SK-N-SH (cell line): ENCODE measurements around the gene IGSF5. TPM values are rescaled to one million over a fixed set of nuclear protein-coding genes. Genes with fewer than 3 reads are reported as not detected.

Source experiments
- CTCF ChIA-PET: fragments of 300-600, 350-600 bp; formaldehyde crosslinking; extraction: SDS; loops from one replicate; lab custom pipeline; 2021; lab: Yijun Ruan, JAX
- POLR2A ChIA-PET: fragments of 350-600 bp; sonication (Branson Sonifier 250); formaldehyde crosslinking; extraction: SDS; loops from one replicate; lab custom pipeline; 2020; ENCODE audit warnings: antibody characterized with exemption, inconsistent platforms; lab: Yijun Ruan, JAX
- DNase-seq: peaks from one replicate; pipeline ENCODE4 v3.0.0; 2012
- H2AFZ ChIP-seq: fragments of 200-600 bp; sonication (generic); 2 replicates; pipeline ENCODE4 v1.8.1; 2016; ENCODE audit warnings: antibody characterized with exemption, mild to moderate bottlenecking, low read depth
- H3F3A ChIP-seq: fragments of 200-600 bp; sonication (generic); replicated peaks from 2 replicates; pipeline ENCODE3; 2016; ENCODE audit warnings: antibody characterized with exemption, mild to moderate bottlenecking; ENCODE audit not compliant: insufficient read depth
- H3K27ac ChIP-seq, 2 experiments: fragments of 200-500 bp in 1 of 2; fragments of 200-600 bp in 1 of 2; sonication (Bioruptor generic) in 1 of 2; sonication (generic), shearing (Covaris generic) in 1 of 2; 2 replicates each; pipeline versions ENCODE4 v1.5.1 to v1.6.1; 2014 to 2016; ENCODE audit warnings: low read depth in 2 of 2, inconsistent platforms in 1 of 2, low read length in 1 of 2, mild to moderate bottlenecking in 1 of 2, mixed read lengths in 1 of 2
- H3K27me3 ChIP-seq: fragments of 200-600 bp; sonication (generic), shearing (Covaris generic); 2 replicates; pipeline ENCODE4 v1.6.1; 2016; ENCODE audit warnings: mixed run types; ENCODE audit not compliant: insufficient read depth
- H3K36me3 ChIP-seq, 2 experiments: fragments of 200-500 bp in 1 of 2; fragments of 200-600 bp in 1 of 2; sonication (Bioruptor generic) in 1 of 2; sonication (generic) in 1 of 2; replicated peaks in 1 of 2; 2 replicates each; pipeline versions ENCODE3 to v1.5.1; 2014 to 2016; ENCODE audit warnings: low read length in 1 of 2, mild to moderate bottlenecking in 1 of 2; ENCODE audit not compliant: insufficient read depth in 2 of 2, control insufficient read depth in 1 of 2
- H3K4me1 ChIP-seq, 2 experiments: fragments of 200-500 bp in 1 of 2; fragments of 200-600 bp in 1 of 2; sonication (Bioruptor generic) in 1 of 2; sonication (generic), shearing (Covaris generic) in 1 of 2; 2 replicates each; pipeline versions ENCODE4 v1.5.1 to v1.6.1; 2014 to 2016; ENCODE audit warnings: low read depth in 1 of 2, low read length in 1 of 2, mixed run types in 1 of 2; ENCODE audit not compliant: insufficient read depth in 2 of 2, control insufficient read depth in 1 of 2
- H3K4me2 ChIP-seq: fragments of 200-600 bp; sonication (generic), shearing (Covaris generic); 2 replicates; pipeline ENCODE4 v1.6.1; 2017; ENCODE audit warnings: mixed run types
- H3K4me3 ChIP-seq, 2 experiments: fragments of 200-500 bp in 1 of 2; fragments of 200-600 bp in 1 of 2; sonication (Bioruptor generic) in 1 of 2; sonication (generic), shearing (Covaris generic) in 1 of 2; 2 replicates each; pipeline versions ENCODE4 v1.5.1 to v1.8.1; 2014 to 2016; ENCODE audit warnings: low read depth in 2 of 2, inconsistent platforms in 1 of 2, low read length in 1 of 2, mild to moderate bottlenecking in 1 of 2, mixed read lengths in 1 of 2, moderate library complexity in 1 of 2
- H3K79me2 ChIP-seq: fragments of 200-600 bp; sonication (generic); 2 replicates; pipeline ENCODE4 v1.8.1; 2017; ENCODE audit warnings: mild to moderate bottlenecking; ENCODE audit not compliant: insufficient read depth
- H3K9ac ChIP-seq: fragments of 200-600 bp; sonication (generic); 2 replicates; pipeline ENCODE4 v1.6.1; 2017; ENCODE audit warnings: mixed run types
- H3K9me2 ChIP-seq: fragments of 200-600 bp; sonication (generic); 2 replicates; pipeline ENCODE4 v1.6.1; 2017; ENCODE audit warnings: mixed run types
- H3K9me3 ChIP-seq: fragments of 200-600 bp; sonication (generic); 2 replicates; pipeline ENCODE4 v1.6.1; 2017; ENCODE audit warnings: mixed run types, mild to moderate bottlenecking, moderate library complexity
- H4K20me1 ChIP-seq: fragments of 200-600 bp; sonication (generic); 2 replicates; pipeline ENCODE4 v1.6.1; 2017; ENCODE audit warnings: mild to moderate bottlenecking, mixed run types; ENCODE audit not compliant: insufficient read depth
- MXI1 ChIP-seq: IDR thresholded peaks from 2 replicates; pipeline ENCODE4 v1.6.1; 2012; ENCODE audit warnings: mild to moderate bottlenecking, low read depth, low read length, improper control_type of control experiment
- NRF1 ChIP-seq: IDR thresholded peaks from 2 replicates; pipeline ENCODE4 v1.6.1; 2012; ENCODE audit warnings: low read depth, mild to moderate bottlenecking, low read length
- RFX5 ChIP-seq: IDR thresholded peaks from 2 replicates; pipeline ENCODE4 v1.6.1; 2012; ENCODE audit warnings: mild to moderate bottlenecking, improper control_type of control experiment, low read length
- TAF1 ChIP-seq: IDR thresholded peaks from 2 replicates; pipeline ENCODE4 v1.6.1; 2012; ENCODE audit warnings: low read depth, mild to moderate bottlenecking, low read length, moderate library complexity, borderline replicate concordance
- WGBS: methylation state at CpG from one replicate; pipeline ENCODE4 v1.1.6; 2017; ENCODE audit warnings: low lambda C conversion rate; 5-methylcytosine and 5-hydroxymethylcytosine counted together
- polyA plus RNA-seq, 3 experiments: library from polyadenylated mRNA; depleted of rRNA; stranded (reverse); fragments of >200 nt; gene quantifications; 2 replicates each; pipeline ENCODE4 v1.2.3, GENCODE V29; 2012
- TF ChIP-seq, protein P1 (sequence below): fragments of 200-600 bp; sonication (generic); IDR thresholded peaks from 2 replicates; pipeline ENCODE4 v1.6.1; 2017; ENCODE audit warnings: antibody characterized with exemption, mild to moderate bottlenecking, moderate library complexity
- TF ChIP-seq, protein P2 (sequence below): IDR thresholded peaks from 2 replicates; pipeline ENCODE4 v1.6.1; 2012; ENCODE audit warnings: mild to moderate bottlenecking, low read depth, low read length, moderate library complexity
- TF ChIP-seq, protein P3 (sequence below): IDR thresholded peaks from 2 replicates; pipeline ENCODE4; 2012

The IGSF5 gene
- polyA plus RNA-seq, 1 of the 3 experiments (the other 2 are of a cell fraction) = 0.08 TPM

DNA sequence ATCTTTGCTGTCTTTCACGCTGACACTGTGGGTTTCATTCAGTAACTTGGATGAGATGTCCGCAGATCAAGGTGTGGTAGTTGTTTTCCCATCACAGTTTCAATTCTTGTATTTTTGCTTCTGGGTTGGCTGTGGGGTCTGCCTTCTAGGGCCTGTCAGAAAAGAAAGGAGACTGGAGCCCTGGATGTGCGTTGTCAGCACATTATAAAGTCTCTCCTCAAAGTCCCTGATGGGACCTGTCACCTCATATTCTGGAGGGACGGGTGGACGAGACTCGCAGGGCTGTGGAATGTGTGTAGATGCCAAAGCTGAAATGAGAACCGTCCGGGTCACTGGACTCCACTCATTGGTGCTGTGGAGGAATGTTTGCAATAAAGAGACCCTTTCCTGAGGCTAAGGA lies 11.3 kb downstream of the IGSF5 start:
- POLR2A ChIA-PET = no interaction called here
- no peak overlapping the region for H3K4me2 ChIP-seq

More for the DNA sequence above, 11.3 kb downstream of the IGSF5 start:
- DNase-seq = no peak
- Histone ChIP-seq H2AFZ (no peak overlapping the region), H3K27me3 (no peaks in the 10 kb centered on the region), H3F3A (no peaks in the 10 kb centered on the region), H3K36me3 (no peaks in the 10 kb centered on the region), H3K9me3 (no peaks in the 10 kb centered on the region), H3K9me2 (no peaks in the 10 kb centered on the region), H4K20me1 (no peaks in the 10 kb centered on the region), H3K9ac (no peak overlapping the region), H3K79me2 (no peaks in the 10 kb centered on the region), H3K4me1 (no peaks in the 10 kb centered on the region), H3K4me3 (no peak overlapping the region), H3K27ac (no peak overlapping the region)
- CTCF ChIA-PET = no interaction called here
- TF ChIP-seq RFX5 (no peak), TAF1 (no peak), NRF1 (no peak), MXI1 (no peak)
- TF ChIP-seq, protein P1, sequence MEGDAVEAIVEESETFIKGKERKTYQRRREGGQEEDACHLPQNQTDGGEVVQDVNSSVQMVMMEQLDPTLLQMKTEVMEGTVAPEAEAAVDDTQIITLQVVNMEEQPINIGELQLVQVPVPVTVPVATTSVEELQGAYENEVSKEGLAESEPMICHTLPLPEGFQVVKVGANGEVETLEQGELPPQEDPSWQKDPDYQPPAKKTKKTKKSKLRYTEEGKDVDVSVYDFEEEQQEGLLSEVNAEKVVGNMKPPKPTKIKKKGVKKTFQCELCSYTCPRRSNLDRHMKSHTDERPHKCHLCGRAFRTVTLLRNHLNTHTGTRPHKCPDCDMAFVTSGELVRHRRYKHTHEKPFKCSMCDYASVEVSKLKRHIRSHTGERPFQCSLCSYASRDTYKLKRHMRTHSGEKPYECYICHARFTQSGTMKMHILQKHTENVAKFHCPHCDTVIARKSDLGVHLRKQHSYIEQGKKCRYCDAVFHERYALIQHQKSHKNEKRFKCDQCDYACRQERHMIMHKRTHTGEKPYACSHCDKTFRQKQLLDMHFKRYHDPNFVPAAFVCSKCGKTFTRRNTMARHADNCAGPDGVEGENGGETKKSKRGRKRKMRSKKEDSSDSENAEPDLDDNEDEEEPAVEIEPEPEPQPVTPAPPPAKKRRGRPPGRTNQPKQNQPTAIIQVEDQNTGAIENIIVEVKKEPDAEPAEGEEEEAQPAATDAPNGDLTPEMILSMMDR = no peak
- TF ChIP-seq, protein P2, sequence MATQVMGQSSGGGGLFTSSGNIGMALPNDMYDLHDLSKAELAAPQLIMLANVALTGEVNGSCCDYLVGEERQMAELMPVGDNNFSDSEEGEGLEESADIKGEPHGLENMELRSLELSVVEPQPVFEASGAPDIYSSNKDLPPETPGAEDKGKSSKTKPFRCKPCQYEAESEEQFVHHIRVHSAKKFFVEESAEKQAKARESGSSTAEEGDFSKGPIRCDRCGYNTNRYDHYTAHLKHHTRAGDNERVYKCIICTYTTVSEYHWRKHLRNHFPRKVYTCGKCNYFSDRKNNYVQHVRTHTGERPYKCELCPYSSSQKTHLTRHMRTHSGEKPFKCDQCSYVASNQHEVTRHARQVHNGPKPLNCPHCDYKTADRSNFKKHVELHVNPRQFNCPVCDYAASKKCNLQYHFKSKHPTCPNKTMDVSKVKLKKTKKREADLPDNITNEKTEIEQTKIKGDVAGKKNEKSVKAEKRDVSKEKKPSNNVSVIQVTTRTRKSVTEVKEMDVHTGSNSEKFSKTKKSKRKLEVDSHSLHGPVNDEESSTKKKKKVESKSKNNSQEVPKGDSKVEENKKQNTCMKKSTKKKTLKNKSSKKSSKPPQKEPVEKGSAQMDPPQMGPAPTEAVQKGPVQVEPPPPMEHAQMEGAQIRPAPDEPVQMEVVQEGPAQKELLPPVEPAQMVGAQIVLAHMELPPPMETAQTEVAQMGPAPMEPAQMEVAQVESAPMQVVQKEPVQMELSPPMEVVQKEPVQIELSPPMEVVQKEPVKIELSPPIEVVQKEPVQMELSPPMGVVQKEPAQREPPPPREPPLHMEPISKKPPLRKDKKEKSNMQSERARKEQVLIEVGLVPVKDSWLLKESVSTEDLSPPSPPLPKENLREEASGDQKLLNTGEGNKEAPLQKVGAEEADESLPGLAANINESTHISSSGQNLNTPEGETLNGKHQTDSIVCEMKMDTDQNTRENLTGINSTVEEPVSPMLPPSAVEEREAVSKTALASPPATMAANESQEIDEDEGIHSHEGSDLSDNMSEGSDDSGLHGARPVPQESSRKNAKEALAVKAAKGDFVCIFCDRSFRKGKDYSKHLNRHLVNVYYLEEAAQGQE = no peak
- TF ChIP-seq, protein P3, sequence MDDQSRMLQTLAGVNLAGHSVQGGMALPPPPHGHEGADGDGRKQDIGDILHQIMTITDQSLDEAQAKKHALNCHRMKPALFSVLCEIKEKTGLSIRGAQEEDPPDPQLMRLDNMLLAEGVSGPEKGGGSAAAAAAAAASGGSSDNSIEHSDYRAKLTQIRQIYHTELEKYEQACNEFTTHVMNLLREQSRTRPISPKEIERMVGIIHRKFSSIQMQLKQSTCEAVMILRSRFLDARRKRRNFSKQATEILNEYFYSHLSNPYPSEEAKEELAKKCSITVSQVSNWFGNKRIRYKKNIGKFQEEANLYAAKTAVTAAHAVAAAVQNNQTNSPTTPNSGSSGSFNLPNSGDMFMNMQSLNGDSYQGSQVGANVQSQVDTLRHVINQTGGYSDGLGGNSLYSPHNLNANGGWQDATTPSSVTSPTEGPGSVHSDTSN = no peak
- 36% methylated on average over 8 of the region's 8 CpGs for WGBS
